Sigmoid colon (tissue), 7 donors: ENCODE measurements around the gene THSD8. TPM values are rescaled to one million over a fixed set of nuclear protein-coding genes. Genes with fewer than 3 reads are reported as not detected.
"Not testable (repeated sequence)": the region's sequence is repeated elsewhere in the genome, so short reads cannot be mapped to it uniquely, and the experiment has no call there.

ENCODE experiments used
- DNase-seq: peaks from one replicate; pipeline ENCODE4 v3.0.0-alpha.2; 2019
- H3K27ac ChIP-seq, 4 donors: fragments of 200-600 bp; sonication (generic); one replicate each; pipeline ENCODE4 v1.5.1; 2016 to 2019; ENCODE audit warnings: mild to moderate bottlenecking in 1 of 4
- H3K27me3 ChIP-seq, 3 donors: fragments of 200-600 bp; sonication (generic); one replicate each; pipeline ENCODE4 v1.5.1; 2019; ENCODE audit warnings: mild to moderate bottlenecking in 1 of 3
- H3K36me3 ChIP-seq, 4 donors: fragments of 200-600 bp; sonication (generic); one replicate each; pipeline ENCODE4 v1.5.1; 2016 to 2019
- H3K4me1 ChIP-seq, 4 donors: fragments of 200-600 bp; sonication (generic); one replicate each; pipeline ENCODE4 v1.5.1; 2017 to 2019
- H3K4me3 ChIP-seq, 4 donors: fragments of 200-600 bp; sonication (generic); one replicate each; pipeline ENCODE4 v1.5.1; 2017 to 2019; ENCODE audit warnings: mild to moderate bottlenecking in 2 of 4, moderate library complexity in 1 of 4
- H3K9me3 ChIP-seq, 4 donors: fragments of 200-600 bp in 3 of 4; sonication (generic) in 3 of 4; one replicate each; pipeline versions ENCODE4 v1.5.1 to v1.6.1; 2013 to 2019
- EP300 ChIP-seq, 4 donors: sonication (generic); formaldehyde crosslinking; IDR thresholded peaks; one replicate each; pipeline ENCODE4 v1.6.1; 2017; ENCODE audit warnings: antibody characterized with exemption in 4 of 4
- POLR2A ChIP-seq, 2 donors: fragments of 450-650 bp; IDR thresholded peaks; one replicate each; pipeline ENCODE4 v1.6.1; 2016; ENCODE audit warnings: antibody characterized with exemption in 2 of 2, mild to moderate bottlenecking in 2 of 2, moderate library complexity in 2 of 2
- POLR2AphosphoS5 ChIP-seq, 4 donors: sonication (generic); formaldehyde crosslinking; IDR thresholded peaks; one replicate each; pipeline ENCODE4 v1.6.1; 2017; ENCODE audit warnings: antibody characterized with exemption in 4 of 4
- WGBS, 2 donors: extraction: QIAGEN DNeasy Blood & Tissue Kit; methylation state at CpG; one replicate each; pipeline ENCODE4 v1.1.7; 2013; 5-methylcytosine and 5-hydroxymethylcytosine counted together
- intact Hi-C: fragments of 100-400 bp; cut with DNase I; formaldehyde crosslinking; loops from one replicate; pipeline ENCODE4 v1.15.1; 2023
- polyA plus RNA-seq, 3 donors: library from polyadenylated mRNA; stranded (reverse); fragments of 200-250 nt; gene quantifications; one replicate each; pipeline ENCODE4 v1.2.3, GENCODE V29; 2013
- total RNA-seq, 4 donors: library from RNA; depleted of rRNA; stranded (reverse); fragments of >200 nt; gene quantifications; one replicate each; pipeline ENCODE4 v1.1.0, GENCODE V29; 2016
- TF ChIP-seq, protein P1 (sequence below), 4 experiments: fragments of 450-650 bp in 3 of 4; fragments of 200-600 bp in 1 of 4; IDR thresholded peaks; one replicate each; pipeline ENCODE4 v1.5.1; 2016 to 2019; ENCODE audit warnings: antibody characterized with exemption in 4 of 4, mild to moderate bottlenecking in 3 of 4, moderate library complexity in 2 of 4
- donor health status: healthy with polysubstance abuse.
- donor health status: Bipolar disorder and iron deficiency.
- donor health status: healthy.

THSD8 gene
- total and polyA plus RNA-seq, 7 donors: 2.5 to 2.8 TPM; not detected in 5

DNA sequence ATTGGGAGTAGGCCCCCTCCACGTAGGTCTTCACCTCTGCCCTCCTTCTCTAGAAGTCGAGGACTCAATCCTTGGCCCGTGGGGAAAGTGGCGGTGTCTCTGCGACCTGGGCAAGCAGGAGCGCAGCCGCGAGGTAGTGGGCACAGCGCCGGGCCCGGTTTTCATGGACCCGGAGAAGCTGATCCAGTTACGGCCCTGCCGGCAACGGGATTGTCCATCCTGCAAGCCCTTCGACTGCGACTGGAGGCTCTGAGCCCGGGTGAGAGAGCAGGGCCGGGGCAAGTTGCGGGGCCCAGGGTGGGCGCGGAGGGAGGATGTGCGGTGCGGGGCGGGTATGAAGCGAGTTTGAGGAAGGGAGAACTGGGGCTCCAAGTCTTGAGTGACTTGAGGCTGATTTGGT lies 2.2 kb downstream of the THSD8 start:
- Histone ChIP-seq H3K4me1 (peaks cover 0 to 39% (median 31%) of the 10 kb centered on the region in 4 donors), H3K27ac (no peak overlapping the region), H3K27me3 (no peaks in the 10 kb centered on the region), H3K36me3 (peaks cover 0 to 14% (median 11%) of the 10 kb centered on the region in 4 donors), H3K4me3 (no peak overlapping the region), H3K9me3 (no peaks in the 10 kb centered on the region)
- intact Hi-C loops: loop anchor here (5.0 kb wide), 1 partner anchor 37 kb away; no protein-coding TSS in a partner anchor
- DNase-seq: no peak
- TF ChIP-seq POLR2AphosphoS5 (IDR thresholded peaks at IDR 0.05): no peak
- TF ChIP-seq, protein P1, sequence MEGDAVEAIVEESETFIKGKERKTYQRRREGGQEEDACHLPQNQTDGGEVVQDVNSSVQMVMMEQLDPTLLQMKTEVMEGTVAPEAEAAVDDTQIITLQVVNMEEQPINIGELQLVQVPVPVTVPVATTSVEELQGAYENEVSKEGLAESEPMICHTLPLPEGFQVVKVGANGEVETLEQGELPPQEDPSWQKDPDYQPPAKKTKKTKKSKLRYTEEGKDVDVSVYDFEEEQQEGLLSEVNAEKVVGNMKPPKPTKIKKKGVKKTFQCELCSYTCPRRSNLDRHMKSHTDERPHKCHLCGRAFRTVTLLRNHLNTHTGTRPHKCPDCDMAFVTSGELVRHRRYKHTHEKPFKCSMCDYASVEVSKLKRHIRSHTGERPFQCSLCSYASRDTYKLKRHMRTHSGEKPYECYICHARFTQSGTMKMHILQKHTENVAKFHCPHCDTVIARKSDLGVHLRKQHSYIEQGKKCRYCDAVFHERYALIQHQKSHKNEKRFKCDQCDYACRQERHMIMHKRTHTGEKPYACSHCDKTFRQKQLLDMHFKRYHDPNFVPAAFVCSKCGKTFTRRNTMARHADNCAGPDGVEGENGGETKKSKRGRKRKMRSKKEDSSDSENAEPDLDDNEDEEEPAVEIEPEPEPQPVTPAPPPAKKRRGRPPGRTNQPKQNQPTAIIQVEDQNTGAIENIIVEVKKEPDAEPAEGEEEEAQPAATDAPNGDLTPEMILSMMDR (IDR thresholded peaks at IDR 0.05): no peak
- TF ChIP-seq POLR2A (IDR thresholded peaks at IDR 0.05): no peak
- no peak for TF ChIP-seq EP300 (IDR thresholded peaks at IDR 0.05)
- WGBS, 2 donors: 93 to 95% methylated on average over 26 of the region's 26 CpGs

DNA sequence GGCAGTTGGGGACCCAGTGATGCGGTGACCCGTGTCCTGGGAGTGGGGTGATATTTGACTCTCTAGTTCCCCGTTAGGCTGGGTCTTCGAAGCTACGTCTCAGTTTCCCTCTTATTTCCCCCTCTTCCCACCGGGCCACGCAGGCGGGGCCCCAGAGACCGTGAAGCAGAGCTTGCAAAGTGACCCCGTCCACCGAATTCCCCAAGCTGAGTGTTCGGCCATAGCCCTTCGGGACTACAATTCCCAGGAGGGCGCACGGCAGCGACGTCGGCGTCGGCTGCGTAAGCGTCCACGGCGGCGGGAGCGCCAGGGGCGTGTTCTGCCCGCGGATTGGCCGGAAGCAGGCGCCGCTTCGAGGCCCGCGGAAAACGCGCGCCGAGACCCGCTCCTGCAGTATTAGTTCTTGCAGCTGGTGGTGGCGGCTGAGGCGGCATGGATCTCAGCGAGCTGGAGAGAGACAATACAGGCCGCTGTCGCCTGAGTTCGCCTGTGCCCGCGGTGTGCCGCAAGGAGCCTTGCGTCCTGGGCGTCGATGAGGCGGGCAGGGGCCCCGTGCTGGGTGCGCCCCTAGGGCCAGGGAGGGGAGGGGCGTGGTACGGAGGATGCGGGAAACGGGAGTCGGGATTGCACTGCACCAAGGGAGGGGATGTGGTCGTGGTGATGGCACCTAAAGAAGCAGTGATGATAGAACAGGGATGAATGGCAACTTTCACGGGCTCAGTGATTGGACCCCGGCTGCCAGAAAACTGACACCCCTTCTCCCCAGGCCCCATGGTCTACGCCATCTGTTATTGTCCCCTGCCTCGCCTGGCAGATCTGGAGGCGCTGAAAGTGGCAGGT lies 4.6 kb downstream of the THSD8 start, which contains the start of gene RNASEH2A:
Gene RNASEH2A (plus strand): TSS at position 343 of the 840 bp plus-strand sequence. CDS start 90 bp downstream, at position 433.
- peaks cover 0 to 24% (median 17%) of the 10 kb centered on the region in 4 donors for H3K4me1 ChIP-seq
- TF ChIP-seq POLR2A (IDR thresholded peaks at IDR 0.05) (no peak), POLR2AphosphoS5 (IDR thresholded peaks at IDR 0.05) (peak in 3 of 4 donors; percentile 11 to 58 (median 52)), EP300 (IDR thresholded peaks at IDR 0.05) (no peak)
- TF ChIP-seq, protein P1 (IDR thresholded peaks at IDR 0.05): peak in 2 of 4 experiments; percentile 22 to 29
- WGBS, 2 donors: 5% methylated on average over 66 of the region's 66 CpGs
- intact Hi-C loops: loop anchor here (2.0 kb wide), 1 partner anchor 40 kb away; no protein-coding TSS in a partner anchor
- H3K4me3 ChIP-seq: peak within 1 kb of the TSS; percentile 30 to 62 (median 50)
- H3K27me3 ChIP-seq: no peaks in the 10 kb centered on the region
- H3K9me3 ChIP-seq: no peaks in the 10 kb centered on the region
- peaks cover 0 to 7% (median 3%) of the 10 kb centered on the region in 4 donors for H3K36me3 ChIP-seq
- peak within 1 kb of the TSS; percentile 57 to 75 (median 74) for H3K27ac ChIP-seq
- peak; percentile 94 for DNase-seq

DNA sequence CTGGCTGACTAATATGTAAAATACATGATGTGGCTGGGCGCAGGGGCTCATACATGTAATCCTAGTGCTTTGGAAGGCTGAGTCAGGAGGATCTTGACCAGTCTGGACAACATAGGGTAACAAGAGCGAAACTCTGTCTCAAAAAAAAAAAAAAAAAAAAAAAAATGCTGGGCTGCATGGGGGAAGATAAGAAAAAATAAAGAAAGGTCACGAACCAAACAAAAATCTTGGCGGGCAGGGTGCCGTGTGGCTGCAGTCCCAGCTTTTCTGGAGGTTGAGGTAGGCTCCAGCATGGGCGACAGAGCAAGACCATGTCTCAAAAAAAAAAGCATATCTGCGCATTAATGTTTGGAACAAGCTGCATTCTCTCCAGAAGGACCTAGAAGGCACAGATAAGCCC lies 13.2 kb downstream of the THSD8 start:
- peaks cover 0 to 5% (median 3%) of the 10 kb centered on the region in 4 donors for H3K36me3 ChIP-seq
- no peak overlapping the region for H3K4me3 ChIP-seq
- no peaks in the 10 kb centered on the region for H3K4me1 ChIP-seq
- TF ChIP-seq POLR2AphosphoS5 (IDR thresholded peaks at IDR 0.05): no peak
- TF ChIP-seq, protein P1 (IDR thresholded peaks at IDR 0.05): no peak
- no peak for TF ChIP-seq POLR2A (IDR thresholded peaks at IDR 0.05)
- TF ChIP-seq EP300 (IDR thresholded peaks at IDR 0.05): no peak
- no peaks in the 10 kb centered on the region for H3K27me3 ChIP-seq
- WGBS, 2 donors: 96% methylated on average over 7 of the region's 7 CpGs
- intact Hi-C loops: no loop called here
- H3K27ac ChIP-seq: no peak overlapping the region
- no peaks in the 10 kb centered on the region for H3K9me3 ChIP-seq
- no peak for DNase-seq

DNA sequence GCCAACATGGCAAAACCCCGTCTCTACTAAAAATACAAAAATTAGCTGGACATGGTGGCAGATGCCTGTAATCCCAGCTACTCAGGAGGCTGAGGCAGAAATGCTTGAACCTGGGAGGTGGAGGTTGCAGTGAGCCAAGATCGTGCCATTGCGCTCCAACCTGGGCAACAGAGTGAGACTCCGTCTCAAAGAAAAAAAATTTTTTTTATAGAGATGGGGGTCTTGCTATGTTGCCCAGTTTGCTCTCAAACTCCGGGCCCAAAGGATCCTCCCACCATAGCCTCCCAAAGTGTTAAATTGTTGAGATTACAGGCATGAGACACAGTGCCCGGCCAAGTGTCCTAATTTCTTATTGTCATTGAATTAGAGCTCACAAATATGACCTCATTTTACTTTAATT lies 15.3 kb downstream of the THSD8 start:
- H3K27me3 ChIP-seq, H3K4me1 ChIP-seq, H3K27ac ChIP-seq, DNase-seq, intact Hi-C loops, H3K9me3 ChIP-seq, H3K36me3 ChIP-seq, H3K4me3 ChIP-seq: not testable (repeated sequence)
- WGBS, 2 donors: 86 to 90% methylated on average over 6 of the region's 6 CpGs

DNA sequence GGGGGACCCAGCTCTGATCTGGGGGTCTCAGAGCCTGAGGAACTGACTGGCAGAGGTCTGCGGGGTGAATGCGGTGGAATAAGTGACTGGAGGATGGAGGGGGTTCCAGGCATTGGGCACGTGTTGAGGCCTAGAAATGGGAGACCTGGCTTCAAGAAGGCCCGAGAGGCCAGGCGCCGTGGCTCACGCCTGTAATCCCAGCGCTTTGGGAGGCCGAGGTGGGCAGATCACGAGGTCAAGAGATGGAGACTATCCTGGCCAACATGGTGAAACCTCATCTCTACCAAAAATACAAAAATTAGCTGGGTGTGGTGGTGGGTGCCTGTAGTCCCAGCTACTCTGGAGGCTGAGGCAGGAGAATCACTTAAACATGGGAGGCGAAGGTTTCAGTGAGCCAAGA lies 15.9 kb downstream of the THSD8 start:
- H3K4me1 ChIP-seq, H3K27ac ChIP-seq, H3K4me3 ChIP-seq, DNase-seq, intact Hi-C loops, H3K36me3 ChIP-seq, H3K9me3 ChIP-seq, H3K27me3 ChIP-seq: not testable (repeated sequence)
- WGBS, 2 donors: 91 to 94% methylated on average over 11 of the region's 11 CpGs
